IPS-18c (cell line): ENCODE measurements around the gene SLC16A13.
"Not testable (repeated sequence)": the region's sequence is repeated elsewhere in the genome, so short reads cannot be mapped to it uniquely, and the experiment has no call there.

Experiments
- H3K4me3 ChIP-seq: 2 replicates; pipeline ENCODE4 v1.7.0; 2013; ENCODE audit warnings: low read depth, mild to moderate bottlenecking, low read length, moderate library complexity; ENCODE audit not compliant: insufficient read depth
- H3K9me3 ChIP-seq: one replicate; pipeline ENCODE4 v1.6.1; 2013; ENCODE audit warnings: mild to moderate bottlenecking, low read length, moderate library complexity; ENCODE audit not compliant: control insufficient read depth, insufficient read depth

Gene SLC16A13

DNA sequence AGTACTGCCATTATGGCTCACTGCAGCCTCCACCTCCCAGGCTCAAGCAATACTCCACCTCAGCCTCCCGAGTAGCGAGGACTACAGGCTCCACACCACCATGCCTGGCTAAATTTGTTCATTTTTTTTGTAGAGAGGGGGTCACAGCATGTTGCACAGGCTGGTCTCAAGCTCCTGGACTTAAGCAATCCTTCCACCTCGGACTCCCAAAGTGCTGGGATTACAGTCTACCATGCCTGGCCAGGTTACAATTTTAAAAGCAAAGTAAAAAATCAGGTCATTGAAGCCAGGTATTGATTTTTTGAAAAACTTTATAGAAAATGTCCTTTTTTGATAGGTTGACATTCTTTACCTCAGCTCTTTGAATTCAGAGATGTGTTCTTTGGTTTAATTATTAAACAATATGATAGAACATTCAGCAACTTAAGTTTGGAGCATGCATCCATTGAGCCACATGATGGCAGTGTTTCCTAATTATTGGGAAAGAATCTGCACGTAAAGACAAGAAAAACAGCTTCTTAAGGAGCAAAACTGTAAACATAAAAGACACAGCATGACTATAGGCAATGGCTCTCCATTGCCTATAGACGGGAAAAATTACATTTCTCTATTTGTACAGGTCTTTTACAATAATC, 9.8 kb downstream of the SLC16A13 start:
- Histone ChIP-seq H3K4me3 (no peak overlapping the region; the same call in 1 of the 2 replicates), H3K9me3 (peaks cover 3% of the 10 kb centered on the region)

- peaks cover 3% of the 10 kb centered on the region for H3K9me3 ChIP-seq
- peak overlapping the region; percentile 16; the same call in 1 of the 2 replicates for H3K4me3 ChIP-seq
Observed at GRCh38 chr17:7046127-7046724, 10.4 kb downstream of the SLC16A13 start.

GRCh38 chr17:7046725-7047397, 11.0 kb downstream of the SLC16A13 start:
- H3K9me3 ChIP-seq = not testable (repeated sequence)
- peak overlapping the region; percentile 16; the same call in 1 of the 2 replicates for H3K4me3 ChIP-seq

- Histone ChIP-seq H3K9me3 (peaks cover 3% of the 10 kb centered on the region), H3K4me3 (no peak overlapping the region)
Observed at GRCh38 chr17:7047566-7047965, 11.8 kb downstream of the SLC16A13 start.

- Histone ChIP-seq H3K4me3 (no peak overlapping the region), H3K9me3 (no peaks in the 10 kb centered on the region)
Observed at GRCh38 chr17:7048968-7049367, 13.2 kb downstream of the SLC16A13 start.

DNA sequence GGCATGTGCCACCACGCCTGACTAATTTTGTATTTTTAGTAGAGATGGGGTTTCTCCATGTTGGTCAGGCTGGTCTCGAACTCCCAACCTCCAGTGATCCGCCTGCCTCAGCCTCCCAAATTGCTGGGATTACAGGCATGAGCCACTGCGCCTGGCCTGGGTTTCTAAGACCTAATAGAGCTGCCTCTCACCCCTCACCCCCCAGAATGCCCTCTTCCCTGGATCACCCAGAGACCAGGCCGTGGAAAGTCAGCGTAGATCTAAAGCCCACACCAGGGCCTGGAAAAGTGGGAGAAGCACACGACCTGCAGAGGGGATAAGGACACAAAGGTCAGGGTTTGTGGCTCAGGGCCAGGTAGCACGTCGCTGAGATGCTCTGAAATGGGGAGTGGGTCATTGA, 14.8 kb downstream of the SLC16A13 start:
- H3K4me3 ChIP-seq, H3K9me3 ChIP-seq: not testable (repeated sequence)

GRCh38 chr17:7056386-7056785, 20.6 kb downstream of the SLC16A13 start:
- Histone ChIP-seq H3K9me3 (no peaks in the 10 kb centered on the region), H3K4me3 (no peak overlapping the region)

GRCh38 chr17:7058831-7059447, 23.1 kb downstream of the SLC16A13 start:
- Histone ChIP-seq H3K4me3 (no peak overlapping the region), H3K9me3 (no peaks in the 10 kb centered on the region)

GRCh38 chr17:7060165-7060891, 24.5 kb downstream of the SLC16A13 start:
- no peaks in the 10 kb centered on the region for H3K9me3 ChIP-seq
- H3K4me3 ChIP-seq = no peak overlapping the region

DNA sequence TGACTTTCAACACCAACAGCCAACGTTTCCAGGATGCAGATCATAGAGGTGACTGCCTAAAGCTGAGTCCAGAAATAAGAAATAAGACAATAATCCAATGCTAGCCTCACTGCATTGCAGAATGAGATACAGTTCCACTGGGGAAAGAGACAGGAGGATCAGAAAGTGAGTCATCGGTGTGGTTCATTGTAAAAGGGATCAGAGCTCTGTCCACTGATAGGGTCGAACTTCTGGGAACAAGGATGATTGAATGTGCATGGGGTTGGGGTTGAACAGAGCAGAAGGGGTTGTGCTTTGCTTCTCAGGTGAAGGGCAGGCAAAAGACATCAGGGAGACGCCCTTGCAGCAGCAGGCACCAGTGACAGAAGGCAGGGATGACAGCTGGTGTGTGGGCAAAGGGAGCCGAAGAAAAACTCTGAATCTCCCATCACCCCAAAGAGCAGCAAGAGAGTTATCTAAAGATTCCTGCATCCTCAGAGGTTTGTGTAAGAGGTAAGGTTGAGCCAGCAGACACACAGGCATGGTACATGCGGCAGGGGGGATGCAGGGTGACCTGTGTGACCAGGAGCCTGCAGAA, 27.8 kb downstream of the SLC16A13 start:
- Histone ChIP-seq H3K4me3 (no peak overlapping the region), H3K9me3 (peaks cover 5% of the 10 kb centered on the region)

GRCh38 chr17:7064261-7064660, 28.4 kb downstream of the SLC16A13 start:
- no peak overlapping the region for H3K4me3 ChIP-seq

GRCh38 chr17:7067198-7067597, 31.4 kb downstream of the SLC16A13 start:
- Histone ChIP-seq H3K4me3 (no peak overlapping the region), H3K9me3 (peaks cover 5% of the 10 kb centered on the region)

More at GRCh38 chr17:7064261-7064660, 28.4 kb downstream of the SLC16A13 start:
- H3K9me3 ChIP-seq = peaks cover 5% of the 10 kb centered on the region

DNA sequence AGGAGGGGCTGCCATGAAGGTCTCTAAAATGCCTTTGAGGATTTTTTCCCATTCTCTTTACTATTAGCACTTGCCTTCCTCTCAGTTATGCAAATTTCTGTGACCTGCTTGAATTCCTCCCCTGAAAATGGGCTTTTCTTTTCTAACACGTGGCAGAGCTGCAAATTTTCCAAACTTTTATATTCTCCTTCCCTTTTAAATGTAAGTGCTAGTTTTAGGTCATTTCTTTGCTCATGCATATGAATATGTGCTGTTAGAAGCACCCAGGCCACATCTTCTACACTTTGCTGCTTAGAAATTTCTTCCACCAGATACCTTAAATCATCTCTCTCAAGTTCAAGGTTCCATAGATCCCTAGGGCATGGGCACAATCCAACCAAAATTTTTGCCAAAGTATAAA, 32.5 kb downstream of the SLC16A13 start:
- H3K4me3 ChIP-seq = no peak overlapping the region
- peaks cover 5% of the 10 kb centered on the region for H3K9me3 ChIP-seq

DNA sequence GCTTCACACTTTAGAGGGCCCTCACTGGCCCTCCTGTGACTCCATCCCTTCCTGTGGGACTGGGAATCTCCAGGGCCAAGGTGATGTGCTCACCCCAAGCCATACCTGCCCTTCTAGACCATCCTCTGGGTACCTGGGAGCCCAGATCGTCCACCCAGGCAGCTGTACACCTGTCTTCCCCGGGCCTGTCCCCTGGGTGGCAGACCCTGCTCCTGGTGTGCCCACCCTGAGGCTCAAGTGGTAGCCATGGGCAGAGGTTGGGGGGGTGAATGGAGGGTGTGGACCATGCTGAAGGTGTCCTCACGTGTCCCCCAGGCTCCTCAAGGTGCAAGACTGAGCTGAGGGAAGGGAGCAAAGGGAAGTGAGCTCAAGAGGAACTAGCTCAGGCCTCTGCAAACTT, 34.9 kb downstream of the SLC16A13 start:
- H3K4me3 ChIP-seq = no peak overlapping the region

DNA sequence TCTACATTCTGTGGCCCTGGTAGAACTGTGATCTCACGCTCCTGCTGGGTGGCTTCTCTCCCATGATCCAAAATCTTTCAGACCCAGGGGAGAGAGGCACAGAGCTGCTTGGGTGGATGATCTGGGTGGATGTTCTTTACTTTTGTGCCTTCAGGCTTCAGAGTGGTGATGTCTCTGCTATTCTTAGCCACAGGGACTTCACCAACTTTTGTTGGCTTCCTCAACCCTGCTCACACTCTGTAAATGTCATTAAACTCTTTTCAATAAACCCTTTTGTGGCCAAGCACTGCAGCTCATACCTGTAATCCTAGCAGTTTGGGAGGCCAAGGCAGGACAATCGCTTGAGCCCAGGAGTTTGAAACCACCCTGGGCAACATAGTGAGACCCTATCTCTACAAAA, 36.6 kb downstream of the SLC16A13 start:
- H3K9me3 ChIP-seq = peaks cover 5% of the 10 kb centered on the region
- H3K4me3 ChIP-seq = no peak overlapping the region

More for the DNA sequence above, 34.9 kb downstream of the SLC16A13 start:
- H3K9me3 ChIP-seq = peaks cover 5% of the 10 kb centered on the region

DNA sequence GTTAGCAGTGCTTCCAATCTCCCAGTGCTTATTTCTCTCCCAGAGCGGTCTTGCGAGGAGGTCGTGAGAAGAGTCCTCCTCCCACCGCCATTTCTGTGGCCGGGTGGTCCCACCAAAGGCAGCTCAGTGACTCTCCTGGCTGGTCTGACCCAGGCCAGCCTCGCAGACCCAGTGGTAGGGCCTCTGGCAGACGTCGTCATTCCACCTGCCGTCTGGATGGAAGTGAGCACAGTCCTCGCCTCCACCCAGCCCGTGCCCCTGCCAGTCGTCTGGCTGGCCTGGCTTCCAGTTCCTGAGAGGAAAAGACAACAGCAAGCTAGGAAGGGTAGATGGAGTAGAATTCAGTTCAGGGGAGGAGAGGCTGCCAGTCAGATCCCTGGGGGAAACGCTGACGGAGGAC, 39.1 kb downstream of the SLC16A13 start:
- H3K9me3 ChIP-seq = no peaks in the 10 kb centered on the region
- no peak overlapping the region for H3K4me3 ChIP-seq

DNA sequence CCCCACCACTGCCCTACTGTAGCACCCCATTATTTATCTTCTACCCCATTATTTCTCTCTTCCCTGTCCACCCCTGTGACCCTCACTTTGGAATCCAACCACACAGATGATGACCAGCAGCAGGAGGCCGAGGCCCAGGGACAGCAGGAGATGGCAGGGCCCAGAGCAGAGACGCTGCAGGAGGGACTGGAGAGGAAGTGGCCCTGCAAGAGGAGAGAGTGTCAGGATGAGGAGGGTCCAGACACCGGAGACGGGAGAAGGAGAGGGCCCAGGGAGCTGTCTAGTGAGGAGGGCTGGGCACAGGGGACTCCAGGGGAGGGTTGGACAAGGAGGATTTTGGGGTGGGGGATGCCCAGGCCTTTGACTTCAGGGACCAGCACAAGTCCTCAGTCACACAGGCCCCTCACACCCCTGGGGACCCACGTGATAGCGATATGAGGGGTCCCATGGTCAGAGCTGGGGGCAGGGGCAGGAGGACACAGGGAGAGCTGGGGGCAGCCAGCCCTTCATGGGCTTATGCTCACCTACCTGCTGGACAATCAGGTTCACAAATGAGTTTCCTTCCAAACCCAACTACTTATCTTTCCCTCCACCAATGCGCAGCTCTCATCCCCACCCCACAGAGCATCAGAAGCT, 42.2 kb downstream of the SLC16A13 start:
- no peak overlapping the region for H3K4me3 ChIP-seq
- no peaks in the 10 kb centered on the region for H3K9me3 ChIP-seq
